Calu3 (cell line): ENCODE results near the gene LAMA5. TPM values are rescaled to one million over a fixed set of nuclear protein-coding genes. Genes with fewer than 3 reads are reported as not detected.

Experiments
- BruUV-seq: library from RNA; stranded (reverse); fragments of 400-500 nt; replicated peaks from 2 replicates; lab custom pipeline; 2021; lab: Mats Ljungman, UMichigan
- CTCF ChIA-PET: fragments of 300-600 bp; sonication (Branson Sonifier 250); formaldehyde crosslinking; loops from one replicate; lab custom pipeline; 2022; ENCODE audit warnings: antibody characterized with exemption; lab: Charles Lee
- DNase-seq: peaks from one replicate; pipeline ENCODE4 v3.0.0; 2022
- H3K27ac Mint-ChIP-seq: one replicate; pipeline ENCODE4 v1.8.0; 2022; ENCODE audit warnings: mixed read lengths; ENCODE audit not compliant: unreplicated experiment
- H3K27me3 Mint-ChIP-seq: one replicate; pipeline ENCODE4 v1.8.0; 2022; ENCODE audit warnings: mixed read lengths; ENCODE audit not compliant: unreplicated experiment
- H3K36me3 Mint-ChIP-seq: one replicate; pipeline ENCODE4 v1.8.0; 2022; ENCODE audit warnings: mild to moderate bottlenecking, moderate library complexity, mixed read lengths; ENCODE audit not compliant: insufficient read depth, unreplicated experiment
- H3K4me1 Mint-ChIP-seq: one replicate; pipeline ENCODE4 v1.8.0; 2022; ENCODE audit warnings: mild to moderate bottlenecking, low read depth, mixed read lengths; ENCODE audit not compliant: unreplicated experiment
- H3K4me3 Mint-ChIP-seq: one replicate; pipeline ENCODE4 v1.8.0; 2022; ENCODE audit warnings: mild to moderate bottlenecking, low read depth, moderate library complexity, mixed read lengths; ENCODE audit not compliant: unreplicated experiment
- H3K9me3 Mint-ChIP-seq: one replicate; pipeline ENCODE4 v1.8.0; 2022; ENCODE audit warnings: low read depth, mixed read lengths; ENCODE audit not compliant: unreplicated experiment
- CTCF ChIP-seq: fragments of 200-600 bp; IDR thresholded peaks from one replicate; pipeline ENCODE4 v1.8.0; 2022; ENCODE audit warnings: antibody characterized with exemption; ENCODE audit not compliant: unreplicated experiment
- intact Hi-C: fragments of 100-400 bp; cut with micrococcal nuclease; formaldehyde crosslinking; loops from one replicate; pipeline ENCODE4 v1.10.0; 2022; ENCODE audit not compliant: unreplicated experiment
- total RNA-seq: library from RNA; stranded (reverse); gene quantifications from 2 replicates; pipeline ENCODE4 v1.2.3, GENCODE V29; 2022

The LAMA5 gene
- total RNA-seq, 1 experiment from 2014 or later, result 763 TPM

GRCh38 chr20:62291251-62292066 lies 75.7 kb downstream of the LAMA5 start:
- DNase-seq, result no peak
- CTCF ChIA-PET, result interaction anchor here (0.7 kb wide), 1 partner anchor 139 kb away, joined by 5 read pairs; no protein-coding TSS in a partner anchor
- Mint-ChIP-seq H3K4me1 (no peaks in the 10 kb centered on the region), H3K27ac (no peak overlapping the region), H3K27me3 (no peaks in the 10 kb centered on the region), H3K36me3 (peaks cover 86% of the 10 kb centered on the region), H3K9me3 (no peaks in the 10 kb centered on the region), H3K4me3 (no peak overlapping the region)
- no TSS peak for BruUV-seq
- no peak for TF ChIP-seq CTCF
- intact Hi-C loops, result no loop called here

- Mint-ChIP-seq H3K27me3 (no peaks in the 10 kb centered on the region), H3K4me1 (no peaks in the 10 kb centered on the region), H3K4me3 (no peak overlapping the region), H3K9me3 (no peaks in the 10 kb centered on the region), H3K36me3 (peaks cover 86% of the 10 kb centered on the region), H3K27ac (no peak overlapping the region)
- no TSS peak for BruUV-seq
- intact Hi-C loops, result no loop called here
- no peak for TF ChIP-seq CTCF
- DNase-seq, result no peak
- CTCF ChIA-PET, result no interaction called here
Observed at GRCh38 chr20:62289898-62290297, 77.2 kb downstream of the LAMA5 start.

GRCh38 chr20:62289131-62289530 lies 78.0 kb downstream of the LAMA5 start:
- Mint-ChIP-seq H3K4me3 (no peak overlapping the region), H3K4me1 (no peaks in the 10 kb centered on the region), H3K27ac (no peak overlapping the region), H3K36me3 (peaks cover 86% of the 10 kb centered on the region), H3K9me3 (no peaks in the 10 kb centered on the region), H3K27me3 (no peaks in the 10 kb centered on the region)
- intact Hi-C loops, result no loop called here
- no peak for TF ChIP-seq CTCF
- CTCF ChIA-PET, result interaction anchor here (0.7 kb wide), 1 partner anchor 158 kb away, joined by 4 read pairs; no protein-coding TSS in a partner anchor
- DNase-seq, result no peak
- no TSS peak for BruUV-seq

- TF ChIP-seq CTCF, result no peak
- H3K4me3 Mint-ChIP-seq, result no peak overlapping the region
- no peaks in the 10 kb centered on the region for H3K4me1 Mint-ChIP-seq
- no peaks in the 10 kb centered on the region for H3K9me3 Mint-ChIP-seq
- intact Hi-C loops, result no loop called here
- no peak overlapping the region for H3K27ac Mint-ChIP-seq
- CTCF ChIA-PET, result interaction anchor here (0.7 kb wide), 1 partner anchor 159 kb away, joined by 4 read pairs; no protein-coding TSS in a partner anchor
- DNase-seq, result no peak
- H3K36me3 Mint-ChIP-seq, result peaks cover 86% of the 10 kb centered on the region
- no peaks in the 10 kb centered on the region for H3K27me3 Mint-ChIP-seq
- BruUV-seq, result no TSS peak
Observed at GRCh38 chr20:62288535-62289105, 78.5 kb downstream of the LAMA5 start.
